ENCODE measurements around the gene MAPKAPK2.

DNA sequence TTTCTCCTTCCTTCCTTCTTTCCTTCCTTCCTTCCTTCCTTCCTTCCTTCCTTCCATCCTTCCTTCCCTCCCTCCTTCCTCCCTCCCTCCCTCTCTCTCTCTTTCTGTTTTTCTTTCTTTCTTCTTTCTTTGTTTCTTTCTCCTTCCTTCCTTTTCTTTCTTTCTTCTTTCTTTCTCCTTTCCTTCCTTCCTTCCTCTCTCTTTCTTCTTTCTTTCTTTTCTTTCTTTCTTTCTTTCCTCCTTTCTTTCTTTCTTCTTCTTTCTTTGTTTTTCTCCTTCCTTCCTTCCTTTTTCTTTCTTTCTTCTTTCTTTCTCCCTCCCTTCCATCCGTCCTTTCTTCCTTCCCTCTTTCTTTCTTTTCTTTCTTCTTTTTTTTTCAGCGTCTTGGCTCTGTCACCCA lies 67.8 kb downstream of the MAPKAPK2 start:
- TF ChIP-seq, protein P1, sequence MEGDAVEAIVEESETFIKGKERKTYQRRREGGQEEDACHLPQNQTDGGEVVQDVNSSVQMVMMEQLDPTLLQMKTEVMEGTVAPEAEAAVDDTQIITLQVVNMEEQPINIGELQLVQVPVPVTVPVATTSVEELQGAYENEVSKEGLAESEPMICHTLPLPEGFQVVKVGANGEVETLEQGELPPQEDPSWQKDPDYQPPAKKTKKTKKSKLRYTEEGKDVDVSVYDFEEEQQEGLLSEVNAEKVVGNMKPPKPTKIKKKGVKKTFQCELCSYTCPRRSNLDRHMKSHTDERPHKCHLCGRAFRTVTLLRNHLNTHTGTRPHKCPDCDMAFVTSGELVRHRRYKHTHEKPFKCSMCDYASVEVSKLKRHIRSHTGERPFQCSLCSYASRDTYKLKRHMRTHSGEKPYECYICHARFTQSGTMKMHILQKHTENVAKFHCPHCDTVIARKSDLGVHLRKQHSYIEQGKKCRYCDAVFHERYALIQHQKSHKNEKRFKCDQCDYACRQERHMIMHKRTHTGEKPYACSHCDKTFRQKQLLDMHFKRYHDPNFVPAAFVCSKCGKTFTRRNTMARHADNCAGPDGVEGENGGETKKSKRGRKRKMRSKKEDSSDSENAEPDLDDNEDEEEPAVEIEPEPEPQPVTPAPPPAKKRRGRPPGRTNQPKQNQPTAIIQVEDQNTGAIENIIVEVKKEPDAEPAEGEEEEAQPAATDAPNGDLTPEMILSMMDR (IDR thresholded peaks at IDR 0.05), result no peak
- TF ChIP-seq POLR2A (IDR thresholded peaks at IDR 0.05), result no peak
- TF ChIP-seq POLR2AphosphoS5 (IDR thresholded peaks at IDR 0.05; ENCODE audit: insufficient read depth in 1 of 2, low read depth in 1 of 2), result no peak
